Keratinocyte (primary cell): ENCODE results near the gene KLHDC4. TPM values are rescaled to one million over a fixed set of nuclear protein-coding genes. Genes with fewer than 3 reads are reported as not detected.

ENCODE experiments used
- DNase-seq: peaks from one replicate; pipeline ENCODE4 v3.0.0-alpha.2; 2011; ENCODE audit warnings: low read depth, missing footprints, low spot score
- FAIRE-seq: peaks from 2 replicates; lab custom pipeline; 2011; peaks lifted over from hg19 to GRCh38; lab: Jason Lieb, UNC
- H2AFZ ChIP-seq: 2 replicates; pipeline ENCODE4 v1.6.0; 2012; ENCODE audit warnings: low read length, control low read depth, inconsistent platforms; ENCODE audit not compliant: control insufficient read depth
- H3K27ac ChIP-seq: 2 replicates; pipeline ENCODE4 v1.5.1; 2011; ENCODE audit warnings: low read length; ENCODE audit not compliant: control insufficient read depth, insufficient read depth
- H3K27me3 ChIP-seq: 3 replicates; pipeline ENCODE4 v1.6.0; 2011; ENCODE audit warnings: low read length; ENCODE audit not compliant: control insufficient read depth, insufficient read depth; ENCODE audit errors: extremely low read depth
- H3K36me3 ChIP-seq, 2 experiments: 2 replicates in 1 of 2; 3 replicates in 1 of 2; pipeline ENCODE4 v1.5.1; 2011; ENCODE audit warnings: low read length in 2 of 2, mild to moderate bottlenecking in 1 of 2; ENCODE audit not compliant: control insufficient read depth in 2 of 2, insufficient read depth in 2 of 2; ENCODE audit errors: extremely low read depth in 1 of 2
- H3K4me1 ChIP-seq: 3 replicates; pipeline ENCODE4 v1.5.1; 2011; ENCODE audit warnings: low read length; ENCODE audit not compliant: control insufficient read depth, insufficient read depth; ENCODE audit errors: extremely low read depth
- H3K4me2 ChIP-seq: 3 replicates; pipeline ENCODE4 v1.6.0; 2011; ENCODE audit warnings: low read depth, low read length; ENCODE audit not compliant: control insufficient read depth, insufficient read depth; ENCODE audit errors: extremely low read depth
- H3K4me3 ChIP-seq, 3 experiments: fragments of 200-600 bp in 1 of 3; sonication (generic) in 1 of 3; 2 replicates in 2 of 3; 3 replicates in 1 of 3; pipeline ENCODE4 v1.5.1; 2011 to 2016; ENCODE audit warnings: low read length in 3 of 3, mild to moderate bottlenecking in 3 of 3, control low read depth in 2 of 3, inconsistent platforms in 1 of 3, low read depth in 1 of 3, mixed read lengths in 1 of 3, mixed run types in 1 of 3, moderate library complexity in 1 of 3; ENCODE audit not compliant: control insufficient read depth in 2 of 3, insufficient read depth in 2 of 3; ENCODE audit errors: extremely low read depth in 1 of 3
- H3K79me2 ChIP-seq: 2 replicates; pipeline ENCODE4 v1.6.0; 2012; ENCODE audit warnings: low read length; ENCODE audit not compliant: control insufficient read depth, insufficient read depth
- H3K9ac ChIP-seq: 3 replicates; pipeline ENCODE4 v1.6.0; 2011; ENCODE audit warnings: low read length; ENCODE audit not compliant: control insufficient read depth, insufficient read depth; ENCODE audit errors: extremely low read depth
- H3K9me1 ChIP-seq: 3 replicates; pipeline ENCODE4 v1.6.0; 2011; ENCODE audit warnings: low read length; ENCODE audit not compliant: control insufficient read depth, insufficient read depth; ENCODE audit errors: extremely low read depth
- H3K9me3 ChIP-seq: 2 replicates; pipeline ENCODE4 v1.5.1; 2012; ENCODE audit warnings: low read depth, low read length; ENCODE audit not compliant: control insufficient read depth
- H4K20me1 ChIP-seq: 3 replicates; pipeline ENCODE4 v1.6.0; 2011; ENCODE audit warnings: low read length; ENCODE audit not compliant: control insufficient read depth, insufficient read depth; ENCODE audit errors: extremely low read depth
- EZH2 ChIP-seq: IDR thresholded peaks from one replicate; pipeline ENCODE4 v1.6.1; 2012; ENCODE audit warnings: inconsistent platforms, mild to moderate bottlenecking, low read length, moderate library complexity
- dilution Hi-C: fragments of 300-500 bp; cut with MboI; formaldehyde crosslinking; loops from one replicate; pipeline ENCODE4 v1.7.0; 2020; ENCODE audit warnings: low sequenced_read_pairs; ENCODE audit not compliant: extremely low pct_ligation_motif_present
- polyA plus RNA-seq, 5 experiments: library from polyadenylated mRNA; depleted of rRNA in 3 of 5; stranded (reverse) in 3 of 5; stranded (forward) in 1 of 5; unstranded in 1 of 5; fragments of >200 nt; gene quantifications; 1 replicate in 1 of 5; 2 replicates in 3 of 5; 3 replicates in 1 of 5; pipeline versions ENCODE4 v1.2.1 to v1.2.3, GENCODE V29; 2011 to 2012; ENCODE audit warnings: missing spikeins in 2 of 5, low read depth in 1 of 5, low replicate concordance in 1 of 5
- TF ChIP-seq, protein P1 (sequence below), 3 experiments: IDR thresholded peaks in 1 of 3; conservative IDR thresholded peaks in 1 of 3; optimal IDR thresholded peaks in 1 of 3; 2 replicates in 2 of 3; 3 replicates in 1 of 3; pipeline versions ENCODE3 to v1.5.1; 2011; ENCODE audit warnings: low read length in 3 of 3, mild to moderate bottlenecking in 3 of 3, moderate library complexity in 2 of 3, control low read depth in 1 of 3, inconsistent platforms in 1 of 3; ENCODE audit not compliant: insufficient read depth in 2 of 3; ENCODE audit errors: extremely low read depth in 1 of 3

The KLHDC4 gene
- polyA plus RNA-seq, 1 donor (not counting 4 experiments of a cell fraction or from before 2014, with no cell fraction given): 13.4 TPM

GRCh38 chr16:87658564-87659225, 107.1 kb downstream of the KLHDC4 start:
- no peaks in the 10 kb centered on the region for H3K79me2 ChIP-seq
- no peaks in the 10 kb centered on the region for H3K36me3 ChIP-seq
- no peak overlapping the region for H3K4me3 ChIP-seq
- H3K4me2 ChIP-seq: no peak overlapping the region
- peaks cover 21% of the 10 kb centered on the region for H3K27me3 ChIP-seq
- H3K4me1 ChIP-seq: no peaks in the 10 kb centered on the region
- H2AFZ ChIP-seq: no peak overlapping the region
- TF ChIP-seq, protein P1, sequence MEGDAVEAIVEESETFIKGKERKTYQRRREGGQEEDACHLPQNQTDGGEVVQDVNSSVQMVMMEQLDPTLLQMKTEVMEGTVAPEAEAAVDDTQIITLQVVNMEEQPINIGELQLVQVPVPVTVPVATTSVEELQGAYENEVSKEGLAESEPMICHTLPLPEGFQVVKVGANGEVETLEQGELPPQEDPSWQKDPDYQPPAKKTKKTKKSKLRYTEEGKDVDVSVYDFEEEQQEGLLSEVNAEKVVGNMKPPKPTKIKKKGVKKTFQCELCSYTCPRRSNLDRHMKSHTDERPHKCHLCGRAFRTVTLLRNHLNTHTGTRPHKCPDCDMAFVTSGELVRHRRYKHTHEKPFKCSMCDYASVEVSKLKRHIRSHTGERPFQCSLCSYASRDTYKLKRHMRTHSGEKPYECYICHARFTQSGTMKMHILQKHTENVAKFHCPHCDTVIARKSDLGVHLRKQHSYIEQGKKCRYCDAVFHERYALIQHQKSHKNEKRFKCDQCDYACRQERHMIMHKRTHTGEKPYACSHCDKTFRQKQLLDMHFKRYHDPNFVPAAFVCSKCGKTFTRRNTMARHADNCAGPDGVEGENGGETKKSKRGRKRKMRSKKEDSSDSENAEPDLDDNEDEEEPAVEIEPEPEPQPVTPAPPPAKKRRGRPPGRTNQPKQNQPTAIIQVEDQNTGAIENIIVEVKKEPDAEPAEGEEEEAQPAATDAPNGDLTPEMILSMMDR (optimal IDR thresholded peaks at IDR 0.05 in 1 of 3, IDR thresholded peaks at IDR 0.05 in 1 of 3, conservative IDR thresholded peaks at IDR 0.05 in 1 of 3; ENCODE audit: extremely low read depth in 1 of 3, insufficient read depth in 2 of 3, low read length in 3 of 3): no peak
- no peak for TF ChIP-seq EZH2
- no peak overlapping the region for H3K9ac ChIP-seq
- H3K27ac ChIP-seq: no peak overlapping the region
- no peaks in the 10 kb centered on the region for H3K9me1 ChIP-seq
- no peak for DNase-seq
- FAIRE-seq: no peak
- dilution Hi-C loops: no loop called here
- H4K20me1 ChIP-seq: no peaks in the 10 kb centered on the region
- H3K9me3 ChIP-seq: no peaks in the 10 kb centered on the region

Other genes with a start within 250 kb of the KLHDC4 start
- 0.01 TPM in 2 of 3 replicates, not detected in the other for gene JPH3, start 163.5 kb downstream of the KLHDC4 start, polyA plus RNA-seq
- gene SLC7A5, start 103.5 kb upstream of the KLHDC4 start, polyA plus RNA-seq: 110 to 326 TPM (median 114 TPM) in 3 replicates
- gene CA5A, start 170.5 kb upstream of the KLHDC4 start, polyA plus RNA-seq: not detected in 3 replicates
- 10.0 to 12.9 TPM (median 10.8 TPM) in 3 replicates for gene BANP, start 185.4 kb upstream of the KLHDC4 start, polyA plus RNA-seq